ENCODE data around the gene GNPDA1. TPM values are rescaled to one million over a fixed set of nuclear protein-coding genes. Genes with fewer than 3 reads are reported as not detected.

Gene GNPDA1
- total and polyA plus RNA-seq, 9 of the 15 experiments (the other 6 are each of a cell fraction or from before 2014, with no cell fraction given): 14.1 to 145 (median 52.2) TPM

DNA sequence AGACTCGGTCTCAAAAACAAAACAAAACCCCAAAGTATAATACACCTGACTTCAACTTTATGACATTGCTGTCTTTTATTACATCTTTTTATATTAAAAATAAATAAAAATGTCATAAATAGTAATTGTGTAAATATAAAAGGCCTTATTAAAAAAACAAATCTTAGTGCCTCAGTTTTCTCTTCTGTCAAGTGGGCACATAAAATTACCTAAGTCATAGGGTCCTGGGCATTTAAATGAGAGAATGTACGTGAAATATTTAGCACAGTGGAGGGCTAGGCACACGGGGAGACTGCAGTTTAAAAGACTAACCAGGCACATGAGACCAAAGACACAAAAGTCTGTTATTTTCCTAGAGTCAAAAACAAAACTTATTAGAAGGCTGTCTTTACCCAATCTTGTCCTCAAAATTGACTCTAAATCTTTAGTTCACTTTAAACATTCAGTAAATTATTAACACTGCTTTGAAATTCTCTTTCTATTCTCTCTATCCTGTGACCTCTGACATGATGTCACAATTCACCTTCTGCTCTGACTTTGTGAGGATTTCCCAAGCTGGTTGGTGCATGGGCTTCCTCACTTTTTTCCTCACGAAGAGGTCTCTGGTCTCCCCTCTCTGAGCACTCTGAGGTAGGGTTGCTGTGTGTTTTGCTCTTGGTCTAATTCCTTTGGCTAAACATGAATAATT lies 46.4 kb downstream of the GNPDA1 start:
- H3K9me1 ChIP-seq (ENCODE audit: control insufficient read depth, insufficient read depth, low read length): no peaks in the 10 kb centered on the region
- H3K4me2 ChIP-seq (ENCODE audit: insufficient read depth, low read length): no peak overlapping the region
- no peak overlapping the region for H3K4me3 ChIP-seq
- H3K27ac ChIP-seq (ENCODE audit: extremely low read depth, low read depth, low read length): no peak overlapping the region
- peaks cover 24% of the 10 kb centered on the region for H3K79me2 ChIP-seq (ENCODE audit: control insufficient read depth, insufficient read depth, low read length)
- BruUV-seq (replicated peaks): no TSS peak
- TF ChIP-seq EGR1 (conservative IDR thresholded peaks at IDR 0.05): no peak
- TF ChIP-seq ADNP (tag; IDR thresholded peaks at IDR 0.05): peak; percentile 62; the same call in 1 of the 2 replicates
- TF ChIP-seq ZNF282 (CRISPR knock-in tag; IDR thresholded peaks at IDR 0.05): no peak
- TF ChIP-seq BCOR (IDR thresholded peaks at IDR 0.05): peak; percentile 85; the same call in 1 of the 2 replicates
- TF ChIP-seq RBM25 (IDR thresholded peaks at IDR 0.05; ENCODE audit: low read depth, low read length, severe bottlenecking): peak; percentile 97
- 0 out of 4 replicates have a peak, but pooled peaks of 1 of the 2 experiments have one; percentile 27 for TF ChIP-seq KDM1A (IDR thresholded peaks at IDR 0.05)
- no peak overlapping the region for H3K9ac ChIP-seq (ENCODE audit: insufficient read depth in 1 of 2, low read depth in 2 of 2, low read length in 2 of 2)
- intact Hi-C loops (cut with micrococcal nuclease) (loop anchor here (10.0 kb wide), 3 partner anchors 152 to 302 kb away; no protein-coding TSS in a partner anchor), in situ Hi-C loops (cut with MboI) (no loop called here)
- H3K9me3 ChIP-seq (replicated peaks; ENCODE audit: control insufficient read depth, insufficient read depth, low read depth, low read length): no peaks in the 10 kb centered on the region
- H3K36me3 ChIP-seq (ENCODE audit: control insufficient read depth, insufficient read depth, low read length): peaks cover 7% of the 10 kb centered on the region; the same call in 1 of the 3 replicates
- ChIA-PET POLR2A (no interaction called here), CTCF (ENCODE audit: low intra/inter-chr PET ratio) (interaction anchor here (0.7 kb wide), 1 partner anchor 25 kb away, joined by 4 read pairs; no protein-coding TSS in a partner anchor)
- no peaks in the 10 kb centered on the region for H3K27me3 ChIP-seq (ENCODE audit: control insufficient read depth in 2 of 2, insufficient read depth in 2 of 2, low read length in 2 of 2)
- FAIRE-seq (no peak), DNase-seq (ENCODE audit: extremely low read depth in 1 of 4, low spot score in 3 of 4) (no peak), ATAC-seq (no peak)
- 47% methylated on average over 4 of the region's 4 CpGs for WGBS (ENCODE audit: insufficient coverage, low coverage, missing lambda C conversion rate)
- peak overlapping the region; percentile 46; the same call in 1 of the 2 replicates for H2AFZ ChIP-seq (ENCODE audit: low read depth, low read length)
- H4K20me1 ChIP-seq (replicated peaks; ENCODE audit: control insufficient read depth, insufficient read depth, low read length): no peaks in the 10 kb centered on the region
- H3K4me1 ChIP-seq (replicated peaks in 1 of 2; ENCODE audit: control insufficient read depth in 2 of 2, insufficient read depth in 2 of 2, low read length in 2 of 2): peaks cover 9 to 14% of the 10 kb centered on the region in 2 experiments; a peak in 4 of 5 replicates
